Parathyroid adenoma (tissue), 2 donors: ENCODE measurements around the gene DOK7.

ENCODE experiments used
- H2AFZ ChIP-seq: fragments of 300-600 bp; sonication (generic); one replicate; pipeline ENCODE4 v1.7.0; 2017; ENCODE audit warnings: antibody characterized with exemption, mild to moderate bottlenecking
- H3K27ac ChIP-seq: fragments of 300-600 bp; sonication (generic); one replicate; pipeline ENCODE4 v1.7.0; 2017
- H3K27me3 ChIP-seq: fragments of 300-600 bp; sonication (generic); one replicate; pipeline ENCODE4 v1.7.0; 2017; ENCODE audit warnings: low read length; ENCODE audit not compliant: control insufficient read depth, insufficient read depth
- H3K36me3 ChIP-seq: fragments of 300-600 bp; sonication (generic); one replicate; pipeline ENCODE4 v1.7.0; 2017; ENCODE audit warnings: low read length; ENCODE audit not compliant: control insufficient read depth, insufficient read depth
- H3K4me1 ChIP-seq: fragments of 300-600 bp; sonication (generic); one replicate; pipeline ENCODE4 v1.7.0; 2017; ENCODE audit warnings: control low read depth
- H3K4me2 ChIP-seq: fragments of 300-600 bp; sonication (generic); one replicate; pipeline ENCODE4 v1.7.0; 2017; ENCODE audit warnings: low read length
- H3K4me3 ChIP-seq: fragments of 300-600 bp; sonication (generic); one replicate; pipeline ENCODE4 v1.7.0; 2017; ENCODE audit warnings: low read depth, low read length
- H3K79me2 ChIP-seq: fragments of 300-600 bp; sonication (generic); one replicate; pipeline ENCODE4 v1.7.0; 2017; ENCODE audit warnings: control low read depth
- H3K9ac ChIP-seq: fragments of 300-600 bp; sonication (generic); one replicate; pipeline ENCODE4 v1.7.0; 2017; ENCODE audit warnings: mild to moderate bottlenecking
- H3K9me3 ChIP-seq: fragments of 300-600 bp; sonication (generic); one replicate; pipeline ENCODE4 v1.7.0; 2017; ENCODE audit warnings: low read length; ENCODE audit not compliant: control insufficient read depth
- CTCF ChIP-seq: fragments of 300-600 bp; sonication (generic); IDR thresholded peaks from one replicate; pipeline ENCODE4 v1.7.0; 2017; ENCODE audit warnings: antibody characterized with exemption, mild to moderate bottlenecking
- donor health status: primary hyperparathyroidism.

The DOK7 gene

GRCh38 chr4:3513807-3514206 is 50.7 kb downstream of the DOK7 start:
- Histone ChIP-seq H3K79me2 (no peaks in the 10 kb centered on the region), H3K36me3 (no peaks in the 10 kb centered on the region), H2AFZ (no peak overlapping the region), H3K27me3 (no peaks in the 10 kb centered on the region), H3K9ac (no peak overlapping the region), H3K4me2 (no peak overlapping the region), H3K9me3 (no peaks in the 10 kb centered on the region), H3K4me1 (no peaks in the 10 kb centered on the region), H3K27ac (no peak overlapping the region), H3K4me3 (no peak overlapping the region)
- TF ChIP-seq CTCF: no peak

GRCh38 chr4:3514221-3514780 is 51.2 kb downstream of the DOK7 start:
- no peaks in the 10 kb centered on the region for H3K79me2 ChIP-seq
- no peak overlapping the region for H3K27ac ChIP-seq
- no peaks in the 10 kb centered on the region for H3K27me3 ChIP-seq
- H3K4me1 ChIP-seq: no peaks in the 10 kb centered on the region
- H3K36me3 ChIP-seq: no peaks in the 10 kb centered on the region
- no peak overlapping the region for H2AFZ ChIP-seq
- TF ChIP-seq CTCF: no peak
- H3K9me3 ChIP-seq: no peaks in the 10 kb centered on the region
- no peak overlapping the region for H3K4me3 ChIP-seq
- H3K4me2 ChIP-seq: no peak overlapping the region
- no peak overlapping the region for H3K9ac ChIP-seq

- Histone ChIP-seq H3K4me1 (no peaks in the 10 kb centered on the region), H3K36me3 (no peaks in the 10 kb centered on the region), H3K4me3 (no peak overlapping the region), H2AFZ (no peak overlapping the region), H3K4me2 (no peak overlapping the region), H3K27ac (no peak overlapping the region), H3K27me3 (no peaks in the 10 kb centered on the region), H3K9me3 (no peaks in the 10 kb centered on the region), H3K9ac (no peak overlapping the region), H3K79me2 (no peaks in the 10 kb centered on the region)
- TF ChIP-seq CTCF: no peak
Measured at GRCh38 chr4:3514806-3515501, 51.8 kb downstream of the DOK7 start.

- no peak for TF ChIP-seq CTCF
- Histone ChIP-seq H3K9ac (no peak overlapping the region), H3K27me3 (no peaks in the 10 kb centered on the region), H3K36me3 (no peaks in the 10 kb centered on the region), H3K9me3 (no peaks in the 10 kb centered on the region), H3K79me2 (no peaks in the 10 kb centered on the region), H3K27ac (no peak overlapping the region), H3K4me1 (no peaks in the 10 kb centered on the region), H3K4me2 (no peak overlapping the region), H3K4me3 (no peak overlapping the region), H2AFZ (no peak overlapping the region)
Measured at GRCh38 chr4:3515646-3516045, 52.5 kb downstream of the DOK7 start.
